Epidermal melanocyte (primary cell): ENCODE measurements around the gene CALCOCO1.
A peak's percentile ranks its signal among the peaks of the same experiment; 100 is the strongest.

ENCODE experiments used
- DNase-seq: peaks from one replicate; pipeline ENCODE4 v3.0.0; 2011; ENCODE audit warnings: low spot score; ENCODE audit not compliant: insufficient read length

The CALCOCO1 gene

GRCh38 chr12:53664936-53665335 lies 62.3 kb downstream of the CALCOCO1 start:
- DNase-seq = no peak

GRCh38 chr12:53664191-53664590 lies 63.1 kb downstream of the CALCOCO1 start:
- no peak for DNase-seq

GRCh38 chr12:53660041-53660440 lies 67.2 kb downstream of the CALCOCO1 start:
- DNase-seq = no peak

- DNase-seq = no peak
These were observed 67.7 kb downstream of the CALCOCO1 start for GRCh38 chr12:53659571-53659981.

- peak; percentile 57 for DNase-seq
These were observed 68.2 kb downstream of the CALCOCO1 start for GRCh38 chr12:53659011-53659551.
